ENCODE results near the gene SCAMP2.

The SCAMP2 gene

DNA sequence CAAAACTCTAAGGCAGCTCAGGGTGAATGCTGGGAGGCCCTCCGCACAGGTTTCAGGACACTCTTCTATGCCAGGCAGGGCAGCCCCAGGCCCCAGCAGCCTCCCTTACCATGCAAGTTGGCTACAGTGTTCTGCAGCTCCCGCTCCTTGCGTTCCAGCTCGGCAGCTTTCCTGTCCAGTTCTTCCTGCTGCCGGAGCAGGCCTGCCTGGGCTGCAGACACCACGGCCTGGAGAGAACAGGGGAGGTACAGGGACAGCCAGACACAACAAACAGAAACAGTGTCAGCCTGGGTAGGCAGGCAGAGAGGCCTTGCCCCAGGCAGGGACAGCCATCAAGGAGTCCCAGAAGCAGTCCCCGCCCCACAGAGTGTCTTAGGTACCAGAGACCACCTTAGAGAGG is 21.2 kb downstream of the SCAMP2 start:
- Histone ChIP-seq H3K9ac (ENCODE audit: low read depth in 1 of 2, low read length in 2 of 2) (no peak overlapping the region), H3K9me3 (ENCODE audit: control insufficient read depth in 1 of 2, low read length in 2 of 2) (no peaks in the 10 kb centered on the region), H3K4me1 (ENCODE audit: control insufficient read depth in 1 of 2, insufficient read depth in 2 of 2, low read length in 2 of 2) (peaks cover 26 to 29% of the 10 kb centered on the region in 2 donors), H3K36me3 (ENCODE audit: control insufficient read depth in 1 of 2, insufficient read depth in 2 of 2, low read length in 2 of 2) (peaks cover 42 to 74% of the 10 kb centered on the region in 2 donors), H3K4me3 (ENCODE audit: low read depth in 1 of 2, low read length in 2 of 2) (no peak overlapping the region), H3K27ac (ENCODE audit: low read depth, low read length) (no peak overlapping the region), H3K27me3 (ENCODE audit: control insufficient read depth in 1 of 2, insufficient read depth in 2 of 2, low read length in 2 of 2) (no peaks in the 10 kb centered on the region)

DNA sequence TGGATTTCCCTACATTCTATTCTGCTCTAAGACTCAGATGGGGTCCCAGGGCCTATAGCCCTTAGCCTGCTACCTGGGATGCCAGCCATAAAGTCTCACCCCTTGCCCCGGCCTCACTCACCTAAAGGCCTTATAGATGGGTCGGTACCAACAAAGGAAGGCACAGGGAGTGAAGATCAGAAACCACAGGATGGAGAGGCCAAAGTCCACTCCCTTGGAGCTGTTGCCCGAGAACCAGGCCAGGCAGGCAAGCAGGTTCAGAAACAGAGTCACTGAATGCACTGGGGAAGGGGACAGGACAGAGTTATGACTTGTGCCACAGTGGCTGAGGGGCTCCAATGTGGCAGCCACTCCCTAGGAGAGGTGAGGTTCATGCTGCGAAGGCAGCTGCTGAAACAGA is 22.8 kb downstream of the SCAMP2 start:
- H3K9me3 ChIP-seq (ENCODE audit: control insufficient read depth in 1 of 2, low read length in 2 of 2): no peaks in the 10 kb centered on the region
- no peaks in the 10 kb centered on the region for H3K27me3 ChIP-seq (ENCODE audit: control insufficient read depth in 1 of 2, insufficient read depth in 2 of 2, low read length in 2 of 2)
- H3K27ac ChIP-seq (ENCODE audit: low read depth, low read length): no peak overlapping the region
- H3K9ac ChIP-seq (ENCODE audit: low read depth in 1 of 2, low read length in 2 of 2): no peak overlapping the region
- no peak overlapping the region for H3K4me3 ChIP-seq (ENCODE audit: low read depth in 1 of 2, low read length in 2 of 2)
- peaks cover 21 to 25% of the 10 kb centered on the region in 2 donors for H3K4me1 ChIP-seq (ENCODE audit: control insufficient read depth in 1 of 2, insufficient read depth in 2 of 2, low read length in 2 of 2)
- H3K36me3 ChIP-seq (ENCODE audit: control insufficient read depth in 1 of 2, insufficient read depth in 2 of 2, low read length in 2 of 2): peaks cover 44 to 78% of the 10 kb centered on the region in 2 donors

DNA sequence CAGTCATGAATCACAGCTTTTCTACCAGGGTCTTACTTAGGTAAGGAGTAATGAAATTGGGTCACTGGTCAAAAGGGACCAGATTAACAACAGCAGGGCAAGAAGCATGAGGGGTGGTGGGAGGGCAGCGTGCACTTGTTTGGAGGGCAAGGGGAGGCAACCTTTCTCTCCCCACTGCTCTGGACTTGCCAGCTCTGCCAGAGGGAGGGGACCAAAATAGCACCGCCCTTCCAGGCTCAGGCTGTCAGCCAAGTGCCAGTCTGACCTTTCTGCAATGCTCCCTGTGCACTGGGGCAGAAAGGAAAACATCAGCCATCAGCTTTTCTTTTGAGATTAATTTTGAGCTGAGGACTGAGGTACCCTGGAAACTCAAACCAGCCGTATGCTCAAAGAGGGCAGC is 25.7 kb downstream of the SCAMP2 start:
- Histone ChIP-seq H3K36me3 (ENCODE audit: control insufficient read depth in 1 of 2, insufficient read depth in 2 of 2, low read length in 2 of 2) (peaks cover 31 to 63% of the 10 kb centered on the region in 2 donors), H3K27me3 (ENCODE audit: control insufficient read depth in 1 of 2, insufficient read depth in 2 of 2, low read length in 2 of 2) (no peaks in the 10 kb centered on the region), H3K9me3 (ENCODE audit: control insufficient read depth in 1 of 2, low read length in 2 of 2) (no peaks in the 10 kb centered on the region), H3K9ac (ENCODE audit: low read depth in 1 of 2, low read length in 2 of 2) (no peak overlapping the region), H3K4me1 (ENCODE audit: control insufficient read depth in 1 of 2, insufficient read depth in 2 of 2, low read length in 2 of 2) (peaks cover 31 to 33% of the 10 kb centered on the region in 2 donors), H3K27ac (ENCODE audit: low read depth, low read length) (no peak overlapping the region), H3K4me3 (ENCODE audit: low read depth in 1 of 2, low read length in 2 of 2) (no peak overlapping the region)

DNA sequence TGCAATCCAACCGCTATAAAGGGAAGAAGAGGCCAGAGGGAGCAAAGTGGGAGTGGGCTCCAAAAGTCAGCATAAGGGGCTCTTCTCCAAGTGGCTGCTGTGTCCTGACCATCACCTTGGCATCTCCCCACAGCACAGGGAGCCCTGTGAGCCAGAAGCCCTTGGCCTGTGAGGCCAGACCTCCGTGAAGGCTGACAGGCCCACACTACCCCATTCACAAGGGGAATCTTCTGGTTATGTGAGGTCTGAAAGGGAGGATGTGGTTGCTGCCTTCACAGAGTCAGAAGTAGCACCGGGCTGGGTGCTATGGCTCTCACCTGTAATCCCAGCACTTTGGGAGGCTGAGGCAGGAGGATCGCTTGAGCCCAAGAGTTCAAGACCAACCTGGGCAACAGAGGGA is 27.6 kb downstream of the SCAMP2 start:
- H3K4me3 ChIP-seq (ENCODE audit: low read depth in 1 of 2, low read length in 2 of 2): no peak overlapping the region
- peaks cover 36 to 37% of the 10 kb centered on the region in 2 donors for H3K4me1 ChIP-seq (ENCODE audit: control insufficient read depth in 1 of 2, insufficient read depth in 2 of 2, low read length in 2 of 2)
- H3K9me3 ChIP-seq (ENCODE audit: control insufficient read depth in 1 of 2, low read length in 2 of 2): no peaks in the 10 kb centered on the region
- H3K27me3 ChIP-seq (ENCODE audit: control insufficient read depth in 1 of 2, insufficient read depth in 2 of 2, low read length in 2 of 2): no peaks in the 10 kb centered on the region
- peaks cover 25 to 46% of the 10 kb centered on the region in 2 donors for H3K36me3 ChIP-seq (ENCODE audit: control insufficient read depth in 1 of 2, insufficient read depth in 2 of 2, low read length in 2 of 2)
- H3K27ac ChIP-seq (ENCODE audit: low read depth, low read length): no peak overlapping the region
- H3K9ac ChIP-seq (ENCODE audit: low read depth in 1 of 2, low read length in 2 of 2): no peak overlapping the region

DNA sequence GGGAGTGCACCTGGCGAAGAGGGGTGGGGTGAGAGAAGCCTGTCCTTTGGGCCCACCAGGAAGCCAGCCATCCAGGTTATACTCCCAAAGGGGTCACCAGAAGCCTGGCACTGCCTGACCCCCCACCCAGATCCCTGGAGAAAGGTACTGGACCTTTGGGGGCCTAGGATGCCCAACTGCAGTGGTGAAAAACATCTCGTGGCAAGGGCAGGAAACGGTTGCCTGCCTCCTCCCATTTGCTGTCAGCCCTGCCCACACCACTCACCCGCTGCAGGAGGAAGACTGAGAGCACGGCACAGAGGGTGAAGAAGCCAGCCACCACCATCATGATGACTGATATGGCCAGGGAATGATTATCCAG is 28.0 kb downstream of the SCAMP2 start:
- Histone ChIP-seq H3K4me1 (ENCODE audit: control insufficient read depth in 1 of 2, insufficient read depth in 2 of 2, low read length in 2 of 2) (peaks cover 34 to 35% of the 10 kb centered on the region in 2 donors), H3K9ac (ENCODE audit: low read depth in 1 of 2, low read length in 2 of 2) (no peak overlapping the region), H3K27me3 (ENCODE audit: control insufficient read depth in 1 of 2, insufficient read depth in 2 of 2, low read length in 2 of 2) (no peaks in the 10 kb centered on the region), H3K27ac (ENCODE audit: low read depth, low read length) (no peak overlapping the region), H3K9me3 (ENCODE audit: control insufficient read depth in 1 of 2, low read length in 2 of 2) (no peaks in the 10 kb centered on the region), H3K4me3 (ENCODE audit: low read depth in 1 of 2, low read length in 2 of 2) (no peak overlapping the region), H3K36me3 (ENCODE audit: control insufficient read depth in 1 of 2, insufficient read depth in 2 of 2, low read length in 2 of 2) (peaks cover 21 to 46% of the 10 kb centered on the region in 2 donors)

DNA sequence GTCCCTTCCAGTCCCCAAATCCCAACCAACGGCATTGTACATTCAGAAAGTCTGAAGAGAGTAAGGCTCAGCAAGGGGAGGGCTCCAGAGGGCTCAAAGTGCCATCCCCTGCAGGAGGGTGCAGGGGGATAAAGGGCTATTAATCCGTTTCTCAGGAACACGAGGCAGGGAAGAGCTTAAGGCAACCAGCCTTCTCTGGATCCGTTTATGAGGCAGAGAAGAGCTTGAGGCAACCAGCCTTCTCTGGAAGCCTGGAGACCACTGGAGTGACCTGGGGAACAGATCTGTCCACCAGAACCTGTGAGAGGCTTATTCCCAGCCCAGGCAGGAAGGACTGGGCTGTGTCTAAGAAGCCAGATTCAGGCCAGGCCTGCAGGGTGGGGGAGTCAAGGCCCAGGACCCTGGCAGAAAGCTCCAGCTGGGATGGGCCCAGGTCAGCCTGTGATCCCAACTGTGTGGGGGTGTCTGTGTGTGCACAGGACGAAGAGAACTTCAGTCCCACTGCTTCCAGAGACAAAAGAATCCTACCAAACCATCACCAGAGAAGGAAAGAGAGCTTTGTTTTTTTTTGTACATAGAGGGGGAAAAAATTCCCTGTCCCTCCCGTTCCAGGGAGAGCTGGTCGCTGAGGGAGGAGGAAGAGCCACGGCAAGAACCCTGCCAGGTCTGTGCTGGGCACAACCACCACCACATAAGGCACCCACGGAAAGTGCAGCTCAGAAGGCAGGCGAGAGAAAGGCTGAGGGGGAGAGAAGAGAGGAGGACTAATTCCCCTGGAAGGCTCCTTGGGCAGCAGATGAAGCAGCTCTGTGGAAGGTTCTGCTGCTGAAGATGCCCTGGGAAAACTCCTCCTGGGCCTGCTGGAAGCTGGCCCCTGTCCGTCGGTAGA is 28.6 kb downstream of the SCAMP2 start:
- Histone ChIP-seq H3K36me3 (ENCODE audit: control insufficient read depth in 1 of 2, insufficient read depth in 2 of 2, low read length in 2 of 2) (peaks cover 15 to 46% of the 10 kb centered on the region in 2 donors), H3K4me1 (ENCODE audit: control insufficient read depth in 1 of 2, insufficient read depth in 2 of 2, low read length in 2 of 2) (peaks cover 31 to 32% of the 10 kb centered on the region in 2 donors), H3K9ac (ENCODE audit: low read depth in 1 of 2, low read length in 2 of 2) (no peak overlapping the region), H3K27ac (ENCODE audit: low read depth, low read length) (no peak overlapping the region), H3K27me3 (ENCODE audit: control insufficient read depth in 1 of 2, insufficient read depth in 2 of 2, low read length in 2 of 2) (no peaks in the 10 kb centered on the region), H3K9me3 (ENCODE audit: control insufficient read depth in 1 of 2, low read length in 2 of 2) (no peaks in the 10 kb centered on the region), H3K4me3 (ENCODE audit: low read depth in 1 of 2, low read length in 2 of 2) (no peak overlapping the region)

DNA sequence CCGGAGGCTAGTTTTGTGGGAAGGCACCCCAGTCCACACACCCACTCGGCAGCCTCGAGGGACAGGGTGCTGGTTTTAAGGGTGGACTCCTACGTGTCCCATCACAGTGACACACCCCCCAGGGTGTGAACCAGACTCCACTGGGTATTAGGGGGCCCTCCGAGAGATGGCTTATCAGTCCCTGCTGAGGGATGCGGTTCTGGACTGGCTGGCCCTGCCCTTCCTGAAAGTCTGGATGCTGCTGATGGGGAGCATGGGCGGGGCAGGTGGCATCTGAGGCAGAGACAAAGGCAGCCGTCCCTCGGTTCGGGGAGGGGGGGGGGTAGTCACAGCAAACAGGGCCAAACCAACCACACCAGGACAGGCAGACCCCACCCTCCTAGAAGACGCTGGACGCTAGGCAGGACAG is 29.3 kb downstream of the SCAMP2 start:
- Histone ChIP-seq H3K9ac (ENCODE audit: low read depth in 1 of 2, low read length in 2 of 2) (peak overlapping the region in 1 of 2 donors; percentile 42), H3K36me3 (ENCODE audit: control insufficient read depth in 1 of 2, insufficient read depth in 2 of 2, low read length in 2 of 2) (peaks cover 13 to 47% of the 10 kb centered on the region in 2 donors), H3K4me1 (ENCODE audit: control insufficient read depth in 1 of 2, insufficient read depth in 2 of 2, low read length in 2 of 2) (peaks cover 31 to 32% of the 10 kb centered on the region in 2 donors), H3K4me3 (ENCODE audit: low read depth in 1 of 2, low read length in 2 of 2) (no peak overlapping the region), H3K9me3 (ENCODE audit: control insufficient read depth in 1 of 2, low read length in 2 of 2) (no peaks in the 10 kb centered on the region), H3K27me3 (ENCODE audit: control insufficient read depth in 1 of 2, insufficient read depth in 2 of 2, low read length in 2 of 2) (no peaks in the 10 kb centered on the region), H3K27ac (ENCODE audit: low read depth, low read length) (no peak overlapping the region)

DNA sequence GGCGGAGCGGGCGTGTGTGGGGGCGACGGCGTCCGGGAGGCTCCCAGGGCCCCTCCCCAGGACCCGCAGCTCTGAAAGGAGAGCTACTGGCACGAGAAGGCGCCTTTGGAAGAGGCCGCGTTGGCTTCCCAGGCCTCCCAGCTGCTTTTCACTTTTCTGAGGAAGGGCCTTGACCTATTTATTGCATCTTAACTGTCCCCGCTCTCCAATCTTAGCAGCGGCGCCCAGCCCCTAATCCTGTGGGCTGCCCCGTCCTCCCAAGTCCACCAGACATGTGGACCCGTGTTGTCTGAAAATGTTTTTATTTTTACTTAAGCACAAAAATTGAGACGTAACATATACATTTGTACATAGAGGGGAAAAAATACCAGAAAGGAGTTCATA is 29.7 kb downstream of the SCAMP2 start:
- no peaks in the 10 kb centered on the region for H3K9me3 ChIP-seq (ENCODE audit: control insufficient read depth in 1 of 2, low read length in 2 of 2)
- H3K4me1 ChIP-seq (ENCODE audit: control insufficient read depth in 1 of 2, insufficient read depth in 2 of 2, low read length in 2 of 2): peaks cover 31 to 32% of the 10 kb centered on the region in 2 donors
- H3K4me3 ChIP-seq (ENCODE audit: low read depth in 1 of 2, low read length in 2 of 2): peak overlapping the region; percentile 54 to 62
- H3K36me3 ChIP-seq (ENCODE audit: control insufficient read depth in 1 of 2, insufficient read depth in 2 of 2, low read length in 2 of 2): peaks cover 13 to 47% of the 10 kb centered on the region in 2 donors
- H3K9ac ChIP-seq (ENCODE audit: low read depth in 1 of 2, low read length in 2 of 2): peak overlapping the region; percentile 42 to 57
- H3K27ac ChIP-seq (ENCODE audit: low read depth, low read length): peak overlapping the region; percentile 69
- no peaks in the 10 kb centered on the region for H3K27me3 ChIP-seq (ENCODE audit: control insufficient read depth in 1 of 2, insufficient read depth in 2 of 2, low read length in 2 of 2)

DNA sequence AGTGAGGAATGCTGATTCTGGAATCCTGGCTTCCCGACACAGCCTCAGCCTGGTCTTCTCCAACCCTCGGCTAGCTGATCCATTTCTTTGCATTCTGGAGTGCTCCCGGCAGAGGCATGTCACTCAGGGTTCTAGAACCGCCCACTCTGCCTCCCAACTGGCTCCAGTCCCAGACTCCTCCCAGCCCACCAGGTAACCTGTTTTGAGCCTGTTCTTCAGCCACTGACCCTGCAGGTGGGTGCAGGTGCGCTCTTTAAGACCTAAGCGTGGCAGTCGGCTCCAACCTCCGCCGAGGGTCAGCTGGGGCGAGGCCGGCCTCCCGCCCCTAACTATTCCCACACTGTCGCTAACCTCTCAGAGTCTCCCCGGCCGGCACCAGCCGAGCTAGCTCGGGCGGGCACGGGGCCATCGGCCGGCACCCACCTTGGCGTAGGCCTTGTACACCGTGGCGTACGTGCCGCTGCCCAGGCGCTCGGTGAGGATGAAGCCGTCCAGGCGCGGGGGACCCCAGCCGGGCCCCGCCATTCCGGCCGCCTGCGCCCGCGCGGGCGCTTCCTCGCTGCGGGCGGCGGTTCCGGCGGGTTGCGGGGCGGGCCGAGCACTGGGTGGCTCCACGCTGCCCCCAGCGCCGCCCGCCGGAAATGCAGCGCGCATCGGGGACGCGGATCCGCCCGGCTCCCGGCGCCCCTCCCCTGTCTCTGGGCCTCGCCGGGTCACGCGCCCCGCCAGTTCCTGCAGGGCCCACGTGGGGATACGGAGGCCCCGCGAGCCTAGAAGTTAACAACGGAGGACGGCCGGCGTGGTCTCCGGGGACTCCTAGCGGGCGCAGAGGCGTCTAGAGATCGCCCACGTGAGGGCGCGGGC is 30.4 kb downstream of the SCAMP2 start, which contains the start of gene ULK3:
Gene ULK3 (minus strand): TSS at position 576 of the 864 bp plus-strand sequence. CDS start 51 bp downstream, at position 525.
- peaks cover 12 to 47% of the 10 kb centered on the region in 2 donors for H3K36me3 ChIP-seq (ENCODE audit: control insufficient read depth in 1 of 2, insufficient read depth in 2 of 2, low read length in 2 of 2)
- H3K27me3 ChIP-seq (ENCODE audit: control insufficient read depth in 1 of 2, insufficient read depth in 2 of 2, low read length in 2 of 2): no peaks in the 10 kb centered on the region
- H3K4me1 ChIP-seq (ENCODE audit: control insufficient read depth in 1 of 2, insufficient read depth in 2 of 2, low read length in 2 of 2): peaks cover 31 to 32% of the 10 kb centered on the region in 2 donors
- H3K27ac ChIP-seq (ENCODE audit: low read depth, low read length): peak within 1 kb of the TSS; percentile 81
- no peaks in the 10 kb centered on the region for H3K9me3 ChIP-seq (ENCODE audit: control insufficient read depth in 1 of 2, low read length in 2 of 2)
- peak within 1 kb of the TSS; percentile 77 to 89 for H3K4me3 ChIP-seq (ENCODE audit: low read depth in 1 of 2, low read length in 2 of 2)
- peak within 1 kb of the TSS; percentile 77 to 85 for H3K9ac ChIP-seq (ENCODE audit: low read depth in 1 of 2, low read length in 2 of 2)

Measured in duodenal mucosa (tissue), 2 donors.